HCT116 (cell line): ENCODE data around the gene TEKTIP1.

ENCODE experiments used
- CTCF ChIP-seq, 3 experiments: fragments of 200-600 bp in 1 of 3; sonication (generic) in 1 of 3; IDR thresholded peaks in 2 of 3; conservative IDR thresholded peaks in 1 of 3; 2 replicates each; pipeline ENCODE4 v1.5.1; 2012 to 2017; ENCODE audit warnings: low read depth in 2 of 3, low read length in 2 of 3, antibody characterized with exemption in 1 of 3, borderline replicate concordance in 1 of 3, control low read depth in 1 of 3, mild to moderate bottlenecking in 1 of 3, mixed read lengths in 1 of 3, mixed run types in 1 of 3, moderate library complexity in 1 of 3; ENCODE audit not compliant: insufficient read depth in 1 of 3
- MAX ChIP-seq: IDR thresholded peaks from 2 replicates; pipeline ENCODE4 v1.6.1; 2012

- TF ChIP-seq CTCF (IDR thresholded peaks at IDR 0.05 in 2 of 3, conservative IDR thresholded peaks at IDR 0.05 in 1 of 3; ENCODE audit: borderline replicate concordance in 1 of 3, insufficient read depth in 1 of 3, low read depth in 2 of 3, low read length in 2 of 3) = no peak
- no peak for TF ChIP-seq MAX
These were observed 14.0 kb upstream of the TEKTIP1 start for GRCh38 chr19:3524904-3525451.
